Prostate gland (tissue), 2 donors: ENCODE measurements around the gene SOX11. TPM values are rescaled to one million over a fixed set of nuclear protein-coding genes. Genes with fewer than 3 reads are reported as not detected.

Source experiments
- DNase-seq: peaks from one replicate; pipeline ENCODE4 v3.0.0-alpha.2; 2019; ENCODE audit warnings: low spot score
- H3K27ac ChIP-seq, 2 donors: fragments of 200-600 bp; sonication (generic); 2 replicates each; pipeline ENCODE4 v1.5.1; 2017 to 2019
- H3K27me3 ChIP-seq: fragments of 200-600 bp; sonication (generic); replicated peaks from 2 replicates; pipeline ENCODE4 v1.5.1; 2019; ENCODE audit not compliant: insufficient read depth
- H3K36me3 ChIP-seq, 2 donors: fragments of 200-600 bp; sonication (generic); 1 replicate in 1 of 2; 2 replicates in 1 of 2; pipeline versions ENCODE4 v1.5.1 to v1.8.1; 2017 to 2019
- H3K4me1 ChIP-seq: fragments of 200-600 bp; sonication (generic); replicated peaks from 2 replicates; pipeline ENCODE4 v1.5.1; 2019
- H3K4me3 ChIP-seq, 2 donors: fragments of 200-600 bp; sonication (generic); 2 replicates each; pipeline ENCODE4 v1.5.1; 2017 to 2019
- H3K9me3 ChIP-seq: fragments of 200-600 bp; sonication (generic); 2 replicates; pipeline ENCODE4 v1.5.1; 2017
- CTCF ChIP-seq, 4 experiments: fragments of 200-600 bp in 2 of 4; fragments of 450-650 bp in 2 of 4; sonication (generic) in 2 of 4; IDR thresholded peaks; 1 replicate in 3 of 4; 2 replicates in 1 of 4; pipeline ENCODE4 v1.5.1; 2016 to 2019; ENCODE audit warnings: antibody characterized with exemption in 4 of 4, mild to moderate bottlenecking in 2 of 4, moderate library complexity in 2 of 4
- POLR2A ChIP-seq: fragments of 450-650 bp; IDR thresholded peaks from one replicate; pipeline ENCODE4 v1.6.1; 2016; ENCODE audit warnings: antibody characterized with exemption, mild to moderate bottlenecking
- POLR2AphosphoS5 ChIP-seq: sonication (generic); formaldehyde crosslinking; IDR thresholded peaks from one replicate; pipeline ENCODE4 v1.6.1; 2017; ENCODE audit warnings: antibody characterized with exemption
- WGBS: methylation state at CpG from one replicate; pipeline ENCODE4 v1.1.5; 2018; 5-methylcytosine and 5-hydroxymethylcytosine counted together
- intact Hi-C: fragments of 100-400 bp; cut with DNase I; formaldehyde crosslinking; loops from one replicate; pipeline ENCODE4 v1.14.2; 2022
- total RNA-seq, 2 donors: library from RNA; depleted of rRNA; stranded (reverse); fragments of >200 nt; gene quantifications; one replicate each; pipeline ENCODE4 v1.1.0, GENCODE V29; 2016

Gene SOX11
- total RNA-seq, 2 donors from 2014 or later, result not detected

GRCh38 chr2:5691221-5691984 lies 781 bp upstream of the SOX11 start:
- Histone ChIP-seq H3K9me3 (no peaks in the 10 kb centered on the region), H3K27ac (no peak overlapping the region), H3K4me3 (no peak overlapping the region), H3K4me1 (no peaks in the 10 kb centered on the region), H3K36me3 (no peaks in the 10 kb centered on the region), H3K27me3 (peaks cover 41% of the 10 kb centered on the region)
- no peak for DNase-seq
- 2% methylated on average over 65 of the region's 83 CpGs for WGBS
- no peak for TF ChIP-seq POLR2A
- intact Hi-C loops, result no loop called here

DNA sequence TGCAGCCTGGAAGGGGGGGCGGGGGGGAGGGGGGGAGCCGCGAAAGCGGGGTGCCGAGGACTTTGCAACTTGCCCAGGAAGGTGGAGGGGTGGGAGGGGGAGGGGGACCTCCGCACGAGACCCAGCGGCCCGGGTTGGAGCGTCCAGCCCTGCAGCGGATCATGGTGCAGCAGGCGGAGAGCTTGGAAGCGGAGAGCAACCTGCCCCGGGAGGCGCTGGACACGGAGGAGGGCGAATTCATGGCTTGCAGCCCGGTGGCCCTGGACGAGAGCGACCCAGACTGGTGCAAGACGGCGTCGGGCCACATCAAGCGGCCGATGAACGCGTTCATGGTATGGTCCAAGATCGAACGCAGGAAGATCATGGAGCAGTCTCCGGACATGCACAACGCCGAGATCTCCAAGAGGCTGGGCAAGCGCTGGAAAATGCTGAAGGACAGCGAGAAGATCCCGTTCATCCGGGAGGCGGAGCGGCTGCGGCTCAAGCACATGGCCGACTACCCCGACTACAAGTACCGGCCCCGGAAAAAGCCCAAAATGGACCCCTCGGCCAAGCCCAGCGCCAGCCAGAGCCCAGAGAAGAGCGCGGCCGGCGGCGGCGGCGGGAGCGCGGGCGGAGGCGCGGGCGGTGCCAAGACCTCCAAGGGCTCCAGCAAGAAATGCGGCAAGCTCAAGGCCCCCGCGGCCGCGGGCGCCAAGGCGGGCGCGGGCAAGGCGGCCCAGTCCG lies 540 bp downstream of the SOX11 start:
- intact Hi-C loops, result no loop called here
- WGBS, result under 1% methylated on average over 37 of the region's 69 CpGs
- DNase-seq, result no peak

DNA sequence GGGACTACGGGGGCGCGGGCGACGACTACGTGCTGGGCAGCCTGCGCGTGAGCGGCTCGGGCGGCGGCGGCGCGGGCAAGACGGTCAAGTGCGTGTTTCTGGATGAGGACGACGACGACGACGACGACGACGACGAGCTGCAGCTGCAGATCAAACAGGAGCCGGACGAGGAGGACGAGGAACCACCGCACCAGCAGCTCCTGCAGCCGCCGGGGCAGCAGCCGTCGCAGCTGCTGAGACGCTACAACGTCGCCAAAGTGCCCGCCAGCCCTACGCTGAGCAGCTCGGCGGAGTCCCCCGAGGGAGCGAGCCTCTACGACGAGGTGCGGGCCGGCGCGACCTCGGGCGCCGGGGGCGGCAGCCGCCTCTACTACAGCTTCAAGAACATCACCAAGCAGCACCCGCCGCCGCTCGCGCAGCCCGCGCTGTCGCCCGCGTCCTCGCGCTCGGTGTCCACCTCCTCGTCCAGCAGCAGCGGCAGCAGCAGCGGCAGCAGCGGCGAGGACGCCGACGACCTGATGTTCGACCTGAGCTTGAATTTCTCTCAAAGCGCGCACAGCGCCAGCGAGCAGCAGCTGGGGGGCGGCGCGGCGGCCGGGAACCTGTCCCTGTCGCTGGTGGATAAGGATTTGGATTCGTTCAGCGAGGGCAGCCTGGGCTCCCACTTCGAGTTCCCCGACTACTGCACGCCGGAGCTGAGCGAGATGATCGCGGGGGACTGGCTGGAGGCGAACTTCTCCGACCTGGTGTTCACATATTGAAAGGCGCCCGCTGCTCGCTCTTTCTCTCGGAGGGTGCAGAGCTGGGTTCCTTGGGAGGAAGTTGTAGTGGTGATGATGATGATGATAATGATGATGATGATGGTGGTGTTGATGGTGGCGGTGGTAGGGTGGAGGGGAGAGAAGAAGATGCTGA lies 1.4 kb downstream of the SOX11 start:
- H3K27me3 ChIP-seq, result peaks cover 53% of the 10 kb centered on the region
- H3K4me3 ChIP-seq, result no peak overlapping the region
- 4% methylated on average over 59 of the region's 102 CpGs for WGBS
- intact Hi-C loops, result no loop called here
- no peak for DNase-seq
- TF ChIP-seq POLR2A (no peak), POLR2AphosphoS5 (no peak), CTCF (IDR thresholded peaks at IDR 0.05) (no peak)
- peaks cover 6% of the 10 kb centered on the region for H3K4me1 ChIP-seq
- no peaks in the 10 kb centered on the region for H3K9me3 ChIP-seq
- no peak overlapping the region for H3K27ac ChIP-seq
- H3K36me3 ChIP-seq, result no peaks in the 10 kb centered on the region

More for the DNA sequence above, 540 bp downstream of the SOX11 start:
- peaks cover 53% of the 10 kb centered on the region for H3K27me3 ChIP-seq
- no peaks in the 10 kb centered on the region for H3K36me3 ChIP-seq
- TF ChIP-seq POLR2A, result no peak
- no peak for TF ChIP-seq POLR2AphosphoS5
- no peak for TF ChIP-seq CTCF (IDR thresholded peaks at IDR 0.05)
- H3K4me1 ChIP-seq, result peaks cover 6% of the 10 kb centered on the region
- no peak overlapping the region for H3K27ac ChIP-seq
- no peak overlapping the region for H3K4me3 ChIP-seq
- no peaks in the 10 kb centered on the region for H3K9me3 ChIP-seq

DNA sequence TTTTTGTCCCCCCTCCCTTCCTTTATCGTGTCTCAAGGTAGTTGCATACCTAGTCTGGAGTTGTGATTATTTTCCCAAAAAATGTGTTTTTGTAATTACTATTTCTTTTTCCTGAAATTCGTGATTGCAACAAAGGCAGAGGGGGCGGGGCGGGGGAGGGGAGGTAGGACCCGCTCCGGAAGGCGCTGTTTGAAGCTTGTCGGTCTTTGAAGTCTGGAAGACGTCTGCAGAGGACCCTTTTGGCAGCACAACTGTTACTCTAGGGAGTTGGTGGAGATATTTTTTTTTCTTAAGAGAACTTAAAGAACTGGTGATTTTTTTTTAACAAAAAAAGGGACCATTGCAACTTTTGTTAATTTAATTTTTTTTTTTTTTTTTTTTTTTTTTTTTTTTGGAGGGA lies 2.1 kb downstream of the SOX11 start:
- no peak for TF ChIP-seq CTCF (IDR thresholded peaks at IDR 0.05)
- 16% methylated on average over 9 of the region's 9 CpGs for WGBS
- no peak for DNase-seq
- intact Hi-C loops, result no loop called here
- no peak overlapping the region for H3K4me3 ChIP-seq
- no peaks in the 10 kb centered on the region for H3K36me3 ChIP-seq
- H3K27me3 ChIP-seq, result peaks cover 53% of the 10 kb centered on the region
- H3K27ac ChIP-seq, result no peak overlapping the region
- no peaks in the 10 kb centered on the region for H3K9me3 ChIP-seq
- H3K4me1 ChIP-seq, result peaks cover 6% of the 10 kb centered on the region
